Upper lobe of left lung (tissue), 4 donors: ENCODE measurements around the gene PADI1.

Experiments
- EP300 ChIP-seq, 4 donors: sonication (generic); formaldehyde crosslinking; IDR thresholded peaks; one replicate each; pipeline ENCODE4 v1.5.1; 2017; ENCODE audit warnings: antibody characterized with exemption in 4 of 4, control low read depth in 2 of 4
- TF ChIP-seq, protein P1 (sequence below), 6 experiments: fragments of 450-650 bp in 4 of 6; fragments of 200-600 bp in 2 of 6; sonication (generic) in 2 of 6; IDR thresholded peaks; one replicate each; pipeline ENCODE4 v1.5.1; 2016 to 2019; ENCODE audit warnings: antibody characterized with exemption in 6 of 6

DNA sequence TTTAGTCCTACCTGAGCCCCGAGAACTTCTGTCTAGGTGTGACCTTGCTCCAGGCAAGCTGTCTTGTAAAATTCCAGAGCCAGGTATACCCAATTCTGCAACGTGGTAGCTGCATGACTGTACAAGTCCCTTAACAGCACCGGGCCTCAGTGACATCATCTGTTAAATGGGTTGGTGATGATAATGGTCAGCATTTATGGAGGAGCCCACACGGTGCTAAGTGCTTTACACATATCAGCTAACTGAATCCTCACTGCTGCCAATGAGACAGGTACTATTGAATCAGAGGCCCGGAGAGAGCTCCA is 37.2 kb upstream of the PADI1 start:
- TF ChIP-seq, protein P1, sequence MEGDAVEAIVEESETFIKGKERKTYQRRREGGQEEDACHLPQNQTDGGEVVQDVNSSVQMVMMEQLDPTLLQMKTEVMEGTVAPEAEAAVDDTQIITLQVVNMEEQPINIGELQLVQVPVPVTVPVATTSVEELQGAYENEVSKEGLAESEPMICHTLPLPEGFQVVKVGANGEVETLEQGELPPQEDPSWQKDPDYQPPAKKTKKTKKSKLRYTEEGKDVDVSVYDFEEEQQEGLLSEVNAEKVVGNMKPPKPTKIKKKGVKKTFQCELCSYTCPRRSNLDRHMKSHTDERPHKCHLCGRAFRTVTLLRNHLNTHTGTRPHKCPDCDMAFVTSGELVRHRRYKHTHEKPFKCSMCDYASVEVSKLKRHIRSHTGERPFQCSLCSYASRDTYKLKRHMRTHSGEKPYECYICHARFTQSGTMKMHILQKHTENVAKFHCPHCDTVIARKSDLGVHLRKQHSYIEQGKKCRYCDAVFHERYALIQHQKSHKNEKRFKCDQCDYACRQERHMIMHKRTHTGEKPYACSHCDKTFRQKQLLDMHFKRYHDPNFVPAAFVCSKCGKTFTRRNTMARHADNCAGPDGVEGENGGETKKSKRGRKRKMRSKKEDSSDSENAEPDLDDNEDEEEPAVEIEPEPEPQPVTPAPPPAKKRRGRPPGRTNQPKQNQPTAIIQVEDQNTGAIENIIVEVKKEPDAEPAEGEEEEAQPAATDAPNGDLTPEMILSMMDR (IDR thresholded peaks at IDR 0.05) = no peak
- TF ChIP-seq EP300 (IDR thresholded peaks at IDR 0.05) = no peak
